HepG2 (cell line): ENCODE measurements around the gene MARCHF9. TPM values are rescaled to one million over a fixed set of nuclear protein-coding genes. Genes with fewer than 3 reads are reported as not detected.

ENCODE experiments used
- ATAC-seq: fragments of 200-7000 bp; cut with Tn5 transposase; 3 replicates; pipeline ENCODE4 v1.9.1; 2020; ENCODE audit warnings: mild to moderate bottlenecking, moderate library complexity
- BruUV-seq: library from RNA; stranded (reverse); fragments of 400-500 nt; replicated peaks from 2 replicates; lab custom pipeline; 2021; lab: Mats Ljungman, UMichigan
- CTCF ChIA-PET: fragments of 300-600 bp; formaldehyde crosslinking; extraction: SDS; loops from one replicate; lab custom pipeline; 2021; ENCODE audit warnings: low total read pairs, inconsistent platforms, low intra/inter-chr PET ratio; lab: Yijun Ruan, JAX
- POLR2A ChIA-PET: fragments of 350-600 bp; sonication (Branson Sonifier 250); formaldehyde crosslinking; loops from one replicate; lab custom pipeline; 2020; ENCODE audit warnings: antibody characterized with exemption, inconsistent platforms; lab: Yijun Ruan, JAX
- DNase-seq: peaks from one replicate; pipeline ENCODE4 v3.0.0-alpha.2; 2015; ENCODE audit warnings: low spot score
- FAIRE-seq: peaks from 3 replicates; lab custom pipeline; 2011; peaks lifted over from hg19 to GRCh38; lab: Jason Lieb, UNC
- H2AFZ ChIP-seq: one replicate; pipeline ENCODE4 v1.6.1; 2011; ENCODE audit warnings: low read length, inconsistent platforms
- H3K27ac ChIP-seq: fragments of 300-600 bp; 3 replicates; pipeline ENCODE4 v1.8.0; 2011; ENCODE audit warnings: mixed run types, mild to moderate bottlenecking, mixed read lengths, low read length, inconsistent platforms; ENCODE audit not compliant: insufficient read depth; ENCODE audit errors: extremely low read length
- H3K27me3 ChIP-seq, 2 experiments: fragments of 200-600 bp in 1 of 2; 2 replicates in 1 of 2; 3 replicates in 1 of 2; pipeline versions ENCODE4 v1.6.0 to v1.8.0; 2011; ENCODE audit warnings: low read length in 2 of 2, mild to moderate bottlenecking in 2 of 2, moderate library complexity in 2 of 2, inconsistent platforms in 1 of 2; ENCODE audit not compliant: insufficient read depth in 2 of 2, control insufficient read depth in 1 of 2
- H3K36me3 ChIP-seq, 2 experiments: fragments of 200-600 bp in 1 of 2; replicated peaks in 1 of 2; 2 replicates in 1 of 2; 3 replicates in 1 of 2; pipeline versions ENCODE4 v1.5.1 to v1.8.0; 2011; ENCODE audit warnings: low read length in 2 of 2, inconsistent platforms in 1 of 2; ENCODE audit not compliant: insufficient read depth in 2 of 2, control insufficient read depth in 1 of 2
- H3K4me1 ChIP-seq: 2 replicates; pipeline ENCODE4 v1.5.1; 2012; ENCODE audit warnings: low read length, inconsistent platforms; ENCODE audit not compliant: insufficient read depth
- H3K4me2 ChIP-seq: 2 replicates; pipeline ENCODE4 v1.6.0; 2011; ENCODE audit warnings: low read depth, low read length, inconsistent platforms
- H3K4me3 ChIP-seq, 3 experiments: fragments of 200-600 bp in 1 of 3; sonication (generic), shearing (Covaris generic) in 1 of 3; replicated peaks in 1 of 3; 2 replicates each; pipeline ENCODE4 v1.5.1; 2011 to 2016; ENCODE audit warnings: low read length in 3 of 3, inconsistent platforms in 2 of 3, low read depth in 2 of 3, mild to moderate bottlenecking in 2 of 3, control low read depth in 1 of 3, mixed read lengths in 1 of 3; ENCODE audit not compliant: insufficient read depth in 1 of 3
- H3K79me2 ChIP-seq: one replicate; pipeline ENCODE4 v1.6.1; 2011; ENCODE audit warnings: low read length, inconsistent platforms; ENCODE audit not compliant: insufficient read depth
- H3K9ac ChIP-seq: 2 replicates; pipeline ENCODE4 v1.6.0; 2011; ENCODE audit warnings: mild to moderate bottlenecking, low read depth, low read length, inconsistent platforms; ENCODE audit not compliant: insufficient read depth
- H3K9me3 ChIP-seq: 2 replicates; pipeline ENCODE4 v1.5.1; 2012; ENCODE audit warnings: mild to moderate bottlenecking, low read length
- H4K20me1 ChIP-seq: 2 replicates; pipeline ENCODE4 v1.6.0; 2011; ENCODE audit warnings: inconsistent platforms, mild to moderate bottlenecking, low read length, moderate library complexity; ENCODE audit not compliant: insufficient read depth
- CBX1 ChIP-seq: IDR thresholded peaks from one replicate; pipeline ENCODE4 v1.6.1; 2016; ENCODE audit warnings: antibody characterized with exemption, low read depth
- CBX2 ChIP-seq, 2 experiments: fragments of 200-600 bp in 1 of 2; sonication (generic); formaldehyde crosslinking in 1 of 2; IDR thresholded peaks; 2 replicates each; pipeline versions ENCODE4 v1.7.0 to v1.8.1; 2018 to 2022; ENCODE audit warnings: low read depth in 2 of 2, low read length in 1 of 2, mild to moderate bottlenecking in 1 of 2, missing genetic modification reagents in 1 of 2
- KLF12 ChIP-seq: sonication (generic); formaldehyde crosslinking; IDR thresholded peaks from 2 replicates; pipeline ENCODE4 v1.4.0; 2020; ENCODE audit warnings: missing genetic modification reagents, borderline replicate concordance
- KLF16 ChIP-seq, 2 experiments: sonication (generic) in 1 of 2; formaldehyde crosslinking in 1 of 2; IDR thresholded peaks; 2 replicates each; pipeline versions ENCODE4 v1.6.1 to v1.8.0; 2016 to 2023; ENCODE audit warnings: missing genetic modification reagents in 2 of 2, missing compliant biosample characterization in 1 of 2
- MTA3 ChIP-seq: sonication (generic); formaldehyde crosslinking; IDR thresholded peaks from 2 replicates; pipeline ENCODE4 v1.4.0; 2020; ENCODE audit warnings: missing genetic modification reagents
- MXI1 ChIP-seq: IDR thresholded peaks from 3 replicates; pipeline ENCODE4 v1.6.1; 2012; ENCODE audit warnings: low read depth, low read length, inconsistent platforms, borderline replicate concordance
- RBAK ChIP-seq: sonication (generic); formaldehyde crosslinking; IDR thresholded peaks from 2 replicates; pipeline ENCODE4 v1.5.1; 2020; ENCODE audit warnings: mild to moderate bottlenecking, missing genetic modification reagents
- SAFB2 ChIP-seq: sonication (generic); formaldehyde crosslinking; IDR thresholded peaks from 2 replicates; pipeline ENCODE4 v1.5.1; 2020; ENCODE audit warnings: missing genetic modification reagents, low read depth, mild to moderate bottlenecking, borderline replicate concordance
- SIN3B ChIP-seq: fragments of 150-350 bp; IDR thresholded peaks from 2 replicates; pipeline ENCODE4 v1.6.1; 2014; ENCODE audit warnings: low read length
- SP1 ChIP-seq, 2 experiments: fragments of 450-650 bp in 1 of 2; sonication (generic) in 1 of 2; formaldehyde crosslinking in 1 of 2; IDR thresholded peaks; 2 replicates each; pipeline versions ENCODE4 v1.4.0 to v1.6.1; 2016 to 2020; ENCODE audit warnings: missing genetic modification reagents in 1 of 2
- ZFP82 ChIP-seq: sonication (generic); formaldehyde crosslinking; IDR thresholded peaks from 2 replicates; pipeline ENCODE4 v1.5.1; 2020; ENCODE audit warnings: mild to moderate bottlenecking, missing genetic modification reagents, borderline replicate concordance
- ZNF713 ChIP-seq: sonication (generic); formaldehyde crosslinking; IDR thresholded peaks from 2 replicates; pipeline ENCODE4 v1.4.0; 2020; ENCODE audit warnings: mild to moderate bottlenecking, missing genetic modification reagents
- WGBS: methylation state at CpG from one replicate; pipeline ENCODE4 v1.1.6; 2017; ENCODE audit warnings: low lambda C conversion rate; 5-methylcytosine and 5-hydroxymethylcytosine counted together
- in situ Hi-C: cut with HindIII; loops from 2 replicates; pipeline ENCODE4 v1.10.0; 2017; ENCODE audit warnings: low pct_unique_long_range_greater_than_20kb; ENCODE audit not compliant: extremely low pct_ligation_motif_present
- intact Hi-C: fragments of 100-400 bp; cut with micrococcal nuclease; formaldehyde crosslinking; loops from one replicate; pipeline ENCODE4 v1.10.0; 2022; ENCODE audit not compliant: unreplicated experiment
- polyA plus RNA-seq, 8 experiments: library from polyadenylated mRNA; depleted of rRNA in 3 of 8; stranded (reverse) in 7 of 8; unstranded in 1 of 8; fragments of >200 nt; fragmentation: Illumina TruSeq in 4 of 8; extraction: Trizol in 4 of 8; gene quantifications; 2 replicates each; pipeline versions ENCODE4 v1.2.1 to v1.2.3, GENCODE V29; 2011 to 2016; ENCODE audit warnings: low read depth in 4 of 8, missing spikeins in 1 of 8, mixed read lengths in 1 of 8; ENCODE audit not compliant: insufficient read depth in 1 of 8
- total RNA-seq, 5 experiments: library from RNA; depleted of rRNA; stranded (reverse); fragments of >200 nt; fragmentation: Illumina TruSeq; extraction: Trizol; gene quantifications; 2 replicates each; pipeline ENCODE4 v1.2.3, GENCODE V29; 2016; ENCODE audit warnings: low read depth in 1 of 5
- TF ChIP-seq, protein P1 (sequence below): sonication (generic); formaldehyde crosslinking; conservative IDR thresholded peaks from 2 replicates; pipeline ENCODE4 v1.4.0; 2020; ENCODE audit warnings: missing genetic modification reagents
- TF ChIP-seq, protein P2 (sequence below): sonication (generic); formaldehyde crosslinking; IDR thresholded peaks from 2 replicates; pipeline ENCODE4 v1.5.0; 2020; ENCODE audit warnings: mild to moderate bottlenecking, missing genetic modification reagents
- TF ChIP-seq, protein P3 (sequence below): sonication (generic); formaldehyde crosslinking; IDR thresholded peaks from 2 replicates; pipeline ENCODE4 v1.8.0; 2022; ENCODE audit warnings: mild to moderate bottlenecking, missing genetic modification reagents; ENCODE audit not compliant: insufficient replicate concordance

The MARCHF9 gene
- total and polyA plus RNA-seq, 2 of the 13 experiments (the other 11 are each of a cell fraction or from before 2014, with no cell fraction given) = 5.7 to 9.6 TPM

DNA sequence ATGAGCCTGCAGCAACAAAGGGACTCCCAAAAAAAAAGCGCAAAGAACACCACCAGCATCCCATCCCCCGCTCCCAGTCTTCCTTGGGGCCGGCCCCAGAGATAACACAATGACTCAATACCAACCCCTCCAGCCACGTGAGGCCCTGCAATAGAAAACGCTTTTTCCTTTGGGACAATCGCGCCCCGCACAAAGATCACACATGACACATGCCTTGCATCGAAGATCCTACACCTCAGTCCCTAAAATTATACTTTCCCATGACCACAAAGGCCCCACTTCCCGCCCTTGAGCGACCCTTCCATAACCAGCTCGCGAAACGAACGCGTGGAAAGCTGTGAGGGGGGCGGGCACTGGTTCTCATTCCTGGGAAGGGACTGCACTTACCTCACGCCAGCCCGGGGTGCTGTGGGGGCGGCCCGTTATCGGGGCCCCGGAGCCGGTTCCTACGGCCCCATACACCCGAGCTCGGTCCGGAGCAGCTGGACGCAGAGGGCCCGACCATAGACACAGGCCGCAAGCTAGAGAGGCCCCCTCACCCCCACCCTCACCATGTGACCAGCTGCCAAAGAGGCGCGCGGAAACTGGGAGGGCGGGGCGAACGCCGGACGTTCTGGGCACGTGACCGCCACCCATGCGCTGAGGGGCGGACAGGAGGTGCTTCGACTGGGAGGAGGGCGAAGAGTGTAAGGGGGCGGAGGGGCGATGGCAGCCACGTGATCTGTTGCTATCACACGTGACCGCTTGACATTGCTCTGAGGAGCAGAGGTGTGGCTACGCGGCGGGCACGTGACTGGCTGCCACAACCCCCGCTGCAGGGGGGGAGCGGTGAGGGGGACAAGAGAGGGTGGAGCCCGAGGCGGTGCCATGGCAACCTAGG lies 2.9 kb upstream of the MARCHF9 start, which contains the start of gene CDK4 (continued):
- no peak for TF ChIP-seq SP1 (IDR thresholded peaks at IDR 0.05)
- peak; percentile 94 for TF ChIP-seq SP1 (CRISPR knock-in tag; IDR thresholded peaks at IDR 0.05)
- peak; percentile 66 for TF ChIP-seq SIN3B
- TF ChIP-seq, protein P1, sequence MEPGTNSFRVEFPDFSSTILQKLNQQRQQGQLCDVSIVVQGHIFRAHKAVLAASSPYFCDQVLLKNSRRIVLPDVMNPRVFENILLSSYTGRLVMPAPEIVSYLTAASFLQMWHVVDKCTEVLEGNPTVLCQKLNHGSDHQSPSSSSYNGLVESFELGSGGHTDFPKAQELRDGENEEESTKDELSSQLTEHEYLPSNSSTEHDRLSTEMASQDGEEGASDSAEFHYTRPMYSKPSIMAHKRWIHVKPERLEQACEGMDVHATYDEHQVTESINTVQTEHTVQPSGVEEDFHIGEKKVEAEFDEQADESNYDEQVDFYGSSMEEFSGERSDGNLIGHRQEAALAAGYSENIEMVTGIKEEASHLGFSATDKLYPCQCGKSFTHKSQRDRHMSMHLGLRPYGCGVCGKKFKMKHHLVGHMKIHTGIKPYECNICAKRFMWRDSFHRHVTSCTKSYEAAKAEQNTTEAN (CRISPR knock-in tag) = 0 out of 2 replicates have a peak, but pooled peaks have one; percentile 11
- TF ChIP-seq, all 625 proteins: peak for 387

DNA sequence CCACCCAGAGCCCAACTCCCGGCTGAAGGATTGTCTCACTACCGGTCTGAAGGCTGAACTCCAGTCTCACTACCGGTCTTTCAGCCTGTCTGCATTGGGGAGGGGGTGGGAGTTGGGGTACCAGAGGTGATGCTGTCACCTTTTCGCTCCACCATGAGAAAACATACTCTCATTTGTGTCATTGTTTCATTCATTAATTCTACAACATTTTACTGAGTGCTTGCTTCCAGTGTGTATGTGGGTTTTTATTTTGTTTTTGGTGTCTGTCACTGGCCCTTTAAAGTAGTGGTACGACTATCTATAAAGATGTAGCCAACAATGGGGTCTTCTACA lies 2.3 kb upstream of the MARCHF9 start:
- ATAC-seq (peak; percentile 74), FAIRE-seq (no peak), DNase-seq (no peak)
- intact Hi-C loops (loop anchor here (1.0 kb wide), 1 partner anchor 8 kb away; no protein-coding TSS in a partner anchor), in situ Hi-C loops (no loop called here)
- CTCF ChIA-PET = no interaction called here
- Histone ChIP-seq H3K27ac (peak overlapping the region; percentile 30), H4K20me1 (0 out of 2 replicates have a peak, but pooled peaks cover 5% of the 10 kb centered on the region), H3K4me1 (peaks cover 43% of the 10 kb centered on the region), H3K9me3 (no peaks in the 10 kb centered on the region), H3K27me3 (no peaks in the 10 kb centered on the region; a peak in 1 of 5 replicates), H3K79me2 (peaks cover 24% of the 10 kb centered on the region), H3K9ac (peak overlapping the region; percentile 24), H3K36me3 (peaks cover 10 to 23% of the 10 kb centered on the region in 2 experiments; a peak in 4 of 5 replicates), H3K4me3 (peak overlapping the region; percentile 20 to 42 (median 34); a peak in 4 of 6 replicates), H2AFZ (no peak overlapping the region), H3K4me2 (peak overlapping the region; percentile 69)
- TF ChIP-seq ZFP82 = no peak
- TF ChIP-seq, protein P2, sequence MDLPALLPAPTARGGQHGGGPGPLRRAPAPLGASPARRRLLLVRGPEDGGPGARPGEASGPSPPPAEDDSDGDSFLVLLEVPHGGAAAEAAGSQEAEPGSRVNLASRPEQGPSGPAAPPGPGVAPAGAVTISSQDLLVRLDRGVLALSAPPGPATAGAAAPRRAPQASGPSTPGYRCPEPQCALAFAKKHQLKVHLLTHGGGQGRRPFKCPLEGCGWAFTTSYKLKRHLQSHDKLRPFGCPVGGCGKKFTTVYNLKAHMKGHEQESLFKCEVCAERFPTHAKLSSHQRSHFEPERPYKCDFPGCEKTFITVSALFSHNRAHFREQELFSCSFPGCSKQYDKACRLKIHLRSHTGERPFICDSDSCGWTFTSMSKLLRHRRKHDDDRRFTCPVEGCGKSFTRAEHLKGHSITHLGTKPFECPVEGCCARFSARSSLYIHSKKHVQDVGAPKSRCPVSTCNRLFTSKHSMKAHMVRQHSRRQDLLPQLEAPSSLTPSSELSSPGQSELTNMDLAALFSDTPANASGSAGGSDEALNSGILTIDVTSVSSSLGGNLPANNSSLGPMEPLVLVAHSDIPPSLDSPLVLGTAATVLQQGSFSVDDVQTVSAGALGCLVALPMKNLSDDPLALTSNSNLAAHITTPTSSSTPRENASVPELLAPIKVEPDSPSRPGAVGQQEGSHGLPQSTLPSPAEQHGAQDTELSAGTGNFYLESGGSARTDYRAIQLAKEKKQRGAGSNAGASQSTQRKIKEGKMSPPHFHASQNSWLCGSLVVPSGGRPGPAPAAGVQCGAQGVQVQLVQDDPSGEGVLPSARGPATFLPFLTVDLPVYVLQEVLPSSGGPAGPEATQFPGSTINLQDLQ (CRISPR knock-in tag) = no peak
- no peak for TF ChIP-seq MXI1
- TF ChIP-seq RBAK = no peak
- no peak for TF ChIP-seq MTA3 (CRISPR knock-in tag)
- TF ChIP-seq KLF16 (CRISPR knock-in tag; IDR thresholded peaks at IDR 0.05) = no peak
- TF ChIP-seq CBX1 = peak; percentile 10
- TF ChIP-seq KLF12 (CRISPR knock-in tag) = no peak
- TF ChIP-seq SAFB2 (CRISPR knock-in tag) = 0 out of 2 replicates have a peak, but pooled peaks have one; percentile 2
- TF ChIP-seq, protein P3, sequence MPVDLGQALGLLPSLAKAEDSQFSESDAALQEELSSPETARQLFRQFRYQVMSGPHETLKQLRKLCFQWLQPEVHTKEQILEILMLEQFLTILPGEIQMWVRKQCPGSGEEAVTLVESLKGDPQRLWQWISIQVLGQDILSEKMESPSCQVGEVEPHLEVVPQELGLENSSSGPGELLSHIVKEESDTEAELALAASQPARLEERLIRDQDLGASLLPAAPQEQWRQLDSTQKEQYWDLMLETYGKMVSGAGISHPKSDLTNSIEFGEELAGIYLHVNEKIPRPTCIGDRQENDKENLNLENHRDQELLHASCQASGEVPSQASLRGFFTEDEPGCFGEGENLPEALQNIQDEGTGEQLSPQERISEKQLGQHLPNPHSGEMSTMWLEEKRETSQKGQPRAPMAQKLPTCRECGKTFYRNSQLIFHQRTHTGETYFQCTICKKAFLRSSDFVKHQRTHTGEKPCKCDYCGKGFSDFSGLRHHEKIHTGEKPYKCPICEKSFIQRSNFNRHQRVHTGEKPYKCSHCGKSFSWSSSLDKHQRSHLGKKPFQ = no peak
- no peak for TF ChIP-seq CBX2 (IDR thresholded peaks at IDR 0.05; ENCODE audit: low read depth, low read length)
- no peak for TF ChIP-seq CBX2 (CRISPR knock-in tag; IDR thresholded peaks at IDR 0.05; ENCODE audit: low read depth)
- TF ChIP-seq ZNF713 = no peak
- WGBS = 0% methylated on average over 3 of the region's 5 CpGs
- no TSS peak for BruUV-seq
- POLR2A ChIA-PET = interaction anchor here (0.6 to 1.1 kb wide), 7 partner anchors 8 to 94 kb away, joined by 3 to 4 read pairs (median 3); partner anchors contain the start of genes CTDSP2, EEF1AKMT3, METTL1 and OS9
